ENCODE results near the gene CD300LF.

The CD300LF gene

GRCh38 chr17:74712756-74713155, at the start of gene CD300LF:
Gene CD300LF (minus strand): TSS chr17:74712923. CDS start chr17:74712866, 57 bp downstream.
- no peak for DNase-seq

GRCh38 chr17:74761931-74762330, 49.2 kb upstream of the CD300LF start:
- DNase-seq: no peak

GRCh38 chr17:74761419-74761818, 48.7 kb upstream of the CD300LF start:
- no peak for DNase-seq

- no peak for DNase-seq
Measured at GRCh38 chr17:74760404-74761105, 47.8 kb upstream of the CD300LF start.

- DNase-seq: no peak
Measured at GRCh38 chr17:74759941-74760340, 47.2 kb upstream of the CD300LF start.

- DNase-seq: no peak
Measured at GRCh38 chr17:74759243-74759801, 46.6 kb upstream of the CD300LF start.

GRCh38 chr17:74758848-74759168, 46.1 kb upstream of the CD300LF start:
- DNase-seq: no peak

- DNase-seq: peak in 1 of 3 experiments; percentile 33
Measured at GRCh38 chr17:74757931-74758847, 45.5 kb upstream of the CD300LF start.

GRCh38 chr17:74757502-74757901, 44.8 kb upstream of the CD300LF start:
- no peak for DNase-seq

- no peak for DNase-seq
Measured at GRCh38 chr17:74756891-74757290, 44.2 kb upstream of the CD300LF start.

GRCh38 chr17:74755533-74755932, 42.8 kb upstream of the CD300LF start:
- DNase-seq: no peak

GRCh38 chr17:74754832-74755231, 42.1 kb upstream of the CD300LF start:
- peak in 1 of 3 experiments; percentile 38 for DNase-seq

- no peak for DNase-seq
Measured at GRCh38 chr17:74752822-74753401, 40.2 kb upstream of the CD300LF start.

- DNase-seq: no peak
Measured at GRCh38 chr17:74752415-74752814, 39.7 kb upstream of the CD300LF start.

GRCh38 chr17:74750327-74751069, 37.8 kb upstream of the CD300LF start:
- no peak for DNase-seq

GRCh38 chr17:74750039-74750326, 37.3 kb upstream of the CD300LF start:
- DNase-seq: no peak

GRCh38 chr17:74749279-74750038, 36.7 kb upstream of the CD300LF start:
- no peak for DNase-seq

- peak; percentile 92 to 96 (median 92) for DNase-seq
Measured at GRCh38 chr17:74748529-74749278, 36.0 kb upstream of the CD300LF start, which contains the start of gene NHERF1. Gene NHERF1 (plus strand): TSS chr17:74748628. CDS start chr17:74748847, 219 bp downstream.

- no peak for DNase-seq
Measured at GRCh38 chr17:74748279-74748528, 35.5 kb upstream of the CD300LF start.

GRCh38 chr17:74746922-74747321, 34.2 kb upstream of the CD300LF start:
- no peak for DNase-seq

GRCh38 chr17:74746376-74746775, 33.7 kb upstream of the CD300LF start:
- DNase-seq: no peak

Measured in NCI-H1417 (cell line).